A204.1 (cell line): ENCODE results near the gene CACNA2D3.
"Not testable (repeated sequence)": the region's sequence is repeated elsewhere in the genome, so short reads cannot be mapped to it uniquely, and the experiment has no call there.

ENCODE experiments used
- FAIRE-seq: peaks from 2 replicates; lab custom pipeline; 2012; peaks lifted over from hg19 to GRCh38; lab: Jason Lieb, UNC

Gene CACNA2D3

DNA sequence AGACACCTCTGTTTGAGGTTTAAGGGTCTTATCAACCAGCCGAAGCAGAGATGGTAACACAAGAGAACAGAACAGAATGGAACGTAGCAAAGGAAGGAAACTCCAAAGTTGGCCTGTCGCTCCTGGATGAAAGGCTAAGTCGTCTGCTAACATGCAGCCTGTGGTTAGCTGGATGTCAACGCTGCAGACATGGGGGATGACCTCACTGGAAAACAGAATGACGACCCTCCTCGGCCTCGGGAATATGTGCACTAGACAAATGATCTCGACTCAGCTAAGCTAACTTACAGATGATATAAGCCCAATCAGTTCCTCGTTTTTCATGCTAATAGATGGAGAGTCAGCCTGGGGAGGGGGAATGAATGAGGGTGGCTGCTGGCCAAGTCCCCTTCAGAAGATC lies 983.3 kb downstream of the CACNA2D3 start:
- FAIRE-seq = no peak

GRCh38 chr3:55107187-55107586 lies 984.8 kb downstream of the CACNA2D3 start:
- FAIRE-seq = no peak

DNA sequence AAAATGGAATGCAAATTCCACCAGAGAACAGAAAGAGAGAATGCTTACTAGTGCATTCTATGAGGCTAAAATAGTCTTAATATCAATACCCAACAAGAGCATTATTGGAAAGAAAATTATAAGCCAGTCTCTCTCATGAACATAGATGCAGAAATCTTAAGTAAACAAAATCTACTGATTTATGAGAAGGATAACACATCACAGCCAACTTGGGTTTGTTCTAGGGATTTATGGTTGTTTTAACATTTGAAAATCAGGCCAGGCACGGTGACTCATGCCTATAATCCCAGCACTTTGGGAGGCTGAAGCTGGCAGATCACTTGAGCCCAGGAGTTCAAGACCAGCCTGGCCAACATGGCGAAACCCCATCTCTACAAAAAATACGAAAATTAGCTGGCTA lies 989.6 kb downstream of the CACNA2D3 start:
- not testable (repeated sequence) for FAIRE-seq

GRCh38 chr3:55118451-55118850 lies 996.1 kb downstream of the CACNA2D3 start:
- no peak for FAIRE-seq

GRCh38 chr3:55119268-55119667 lies 996.9 kb downstream of the CACNA2D3 start:
- no peak for FAIRE-seq

GRCh38 chr3:55122312-55122711 lies 1000.0 kb downstream of the CACNA2D3 start:
- FAIRE-seq = no peak
